IPS DF 6.9 (cell line): ENCODE results near the gene RNF7.

ENCODE experiments used
- DNase-seq: peaks from one replicate; pipeline ENCODE4 v3.0.0-alpha.2; 2013; ENCODE audit warnings: low read depth, low spot score
- H3K27ac ChIP-seq: one replicate; pipeline ENCODE4 v1.5.1; 2013; ENCODE audit warnings: low read length, control low read depth
- H3K27me3 ChIP-seq: 2 replicates; pipeline ENCODE4 v1.6.1; 2013; ENCODE audit warnings: mild to moderate bottlenecking, low read length; ENCODE audit not compliant: control insufficient read depth, insufficient read depth
- H3K36me3 ChIP-seq: 2 replicates; pipeline ENCODE4 v1.6.1; 2013; ENCODE audit warnings: low read length; ENCODE audit not compliant: control insufficient read depth, insufficient read depth
- H3K4me1 ChIP-seq: 2 replicates; pipeline ENCODE4 v1.6.1; 2013; ENCODE audit warnings: low read length; ENCODE audit not compliant: control insufficient read depth, insufficient read depth
- H3K4me3 ChIP-seq: 2 replicates; pipeline ENCODE4 v1.5.1; 2013; ENCODE audit warnings: mild to moderate bottlenecking, low read length
- H3K9me3 ChIP-seq: 2 replicates; pipeline ENCODE4 v1.6.1; 2013; ENCODE audit warnings: low read length, inconsistent platforms; ENCODE audit not compliant: control insufficient read depth, insufficient read depth
- WGBS: extraction: QIAGEN DNeasy Blood & Tissue Kit; methylation state at CpG from one replicate; pipeline ENCODE4 v1.1.7; 2013; ENCODE audit warnings: mixed read lengths, missing lambda C conversion rate; ENCODE audit not compliant: insufficient read length, insufficient coverage; 5-methylcytosine and 5-hydroxymethylcytosine counted together

The RNF7 gene

DNA sequence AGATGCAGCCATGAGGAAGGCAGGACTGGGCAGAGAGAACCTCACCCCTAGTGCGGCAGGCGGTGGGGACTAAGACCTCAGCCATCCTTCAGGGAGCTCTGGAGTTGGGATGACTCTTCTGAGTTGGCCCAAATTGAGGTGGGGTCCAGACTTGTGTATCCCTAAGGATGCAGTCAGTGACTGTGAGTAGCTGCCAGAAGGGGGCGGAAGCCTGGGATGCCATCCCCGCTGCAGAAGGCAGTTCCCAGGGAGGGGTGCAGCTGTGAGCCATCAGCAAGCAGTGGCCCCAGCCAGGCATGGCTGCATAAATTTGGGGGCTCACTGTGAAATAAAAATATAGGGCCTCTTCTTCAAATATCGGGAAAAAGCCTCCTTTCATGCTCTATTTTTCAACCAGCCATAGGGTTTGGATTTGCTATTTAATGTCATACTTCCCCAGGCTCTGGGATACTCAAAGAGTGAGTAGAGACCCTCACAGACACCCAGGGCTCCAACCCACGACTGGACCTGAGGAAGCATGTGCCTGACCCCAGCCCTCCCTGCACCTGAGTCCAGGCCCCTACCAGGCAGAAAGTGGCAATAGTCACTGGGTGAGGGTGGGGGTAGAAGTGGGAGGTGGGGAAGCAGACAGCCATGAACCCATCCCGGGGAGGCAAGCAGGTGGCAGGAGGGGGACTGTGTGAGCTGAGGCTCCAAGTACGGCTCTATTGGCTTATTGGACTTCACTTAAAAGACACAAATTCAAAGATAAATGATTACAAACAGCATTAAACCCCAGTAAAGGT lies 55.6 kb downstream of the RNF7 start:
- DNase-seq = peak; percentile 50
- WGBS = no CpG with 5 or more reads among the region's 8 CpGs
- Histone ChIP-seq H3K36me3 (no peaks in the 10 kb centered on the region), H3K27me3 (no peaks in the 10 kb centered on the region; the same call in 1 of the 2 replicates), H3K9me3 (no peaks in the 10 kb centered on the region), H3K4me1 (peaks cover 10% of the 10 kb centered on the region), H3K27ac (no peak overlapping the region), H3K4me3 (no peak overlapping the region)

DNA sequence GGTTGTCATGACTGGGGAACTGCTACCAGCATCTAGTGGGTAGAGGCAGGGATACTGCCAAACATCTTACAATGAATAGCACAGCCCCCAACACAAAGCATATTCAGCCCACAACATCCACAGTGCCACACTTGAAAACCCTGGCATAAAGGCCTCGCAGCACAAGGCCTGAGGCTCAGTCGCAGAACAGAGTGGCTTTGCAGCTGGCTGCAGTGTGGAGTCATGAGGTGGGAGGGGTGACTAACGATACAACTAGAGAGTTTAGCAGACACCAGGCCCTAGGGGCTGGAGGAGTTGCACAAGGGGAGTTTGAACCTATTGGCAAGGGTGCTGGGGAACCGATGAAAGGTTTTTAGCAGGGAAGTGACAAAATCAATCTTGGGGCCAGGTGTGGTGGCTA lies 57.2 kb downstream of the RNF7 start:
- no CpG with 5 or more reads among the region's 4 CpGs for WGBS
- Histone ChIP-seq H3K36me3 (no peaks in the 10 kb centered on the region), H3K4me1 (peaks cover 10% of the 10 kb centered on the region), H3K9me3 (no peaks in the 10 kb centered on the region), H3K27ac (no peak overlapping the region), H3K27me3 (no peaks in the 10 kb centered on the region; the same call in 1 of the 2 replicates), H3K4me3 (no peak overlapping the region)
- no peak for DNase-seq

DNA sequence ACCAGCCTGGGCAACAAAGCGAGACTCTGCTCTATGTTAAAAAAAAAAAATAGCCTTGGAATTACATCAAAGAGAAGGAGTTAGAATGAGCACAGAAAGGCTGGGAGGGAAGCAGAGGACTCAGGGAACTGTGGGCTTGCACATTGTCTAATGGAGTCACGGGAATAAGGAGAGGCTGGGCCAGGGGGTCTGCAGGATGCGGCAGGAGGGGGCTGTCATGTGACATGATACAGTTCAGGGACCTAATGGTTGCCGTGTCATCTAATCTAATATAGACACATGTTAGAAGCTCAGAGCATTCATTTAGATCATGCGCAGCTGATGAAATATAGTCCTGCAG lies 57.6 kb downstream of the RNF7 start:
- H3K9me3 ChIP-seq = no peaks in the 10 kb centered on the region
- H3K27ac ChIP-seq = no peak overlapping the region
- WGBS = no CpG with 5 or more reads among the region's 5 CpGs

DNA sequence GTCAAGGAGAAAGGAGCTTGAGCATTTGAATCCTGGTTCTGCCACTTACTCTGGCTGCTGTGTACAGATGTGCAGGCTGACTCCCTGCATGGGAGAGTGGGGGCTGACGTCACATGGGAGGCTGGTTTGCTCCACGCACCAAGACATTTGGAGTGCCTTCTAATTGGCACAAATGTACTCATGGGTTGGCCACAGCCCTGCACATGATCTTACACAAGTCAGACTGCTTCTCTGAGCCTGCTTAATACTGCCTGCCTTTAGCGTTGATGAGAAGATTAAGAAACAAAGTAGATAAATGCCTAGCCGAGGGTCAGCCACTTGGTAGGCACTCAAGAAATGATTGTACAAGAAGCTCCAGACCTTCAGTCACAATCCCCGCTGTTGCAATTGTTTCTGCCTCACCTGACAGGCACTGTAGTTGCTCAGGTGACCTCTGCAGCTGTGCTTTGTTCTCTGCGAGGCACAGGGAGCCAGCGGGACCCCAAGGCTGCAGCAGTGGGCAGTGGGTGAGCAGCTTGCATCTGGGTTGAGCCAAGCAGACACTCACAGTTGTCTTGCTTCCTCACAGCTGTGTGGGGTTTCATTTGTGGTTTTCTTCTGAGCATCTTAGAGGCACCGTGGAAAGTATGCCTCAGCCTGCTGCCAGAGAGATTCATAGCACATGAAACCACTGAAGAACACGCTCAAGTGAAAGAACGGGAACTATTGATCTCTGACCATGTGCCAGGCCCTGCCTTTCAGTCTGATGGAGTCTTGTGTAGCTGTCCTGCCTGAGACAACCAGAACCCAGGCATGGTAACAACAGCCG lies 58.2 kb downstream of the RNF7 start:
- Histone ChIP-seq H3K27ac (no peak overlapping the region), H3K9me3 (no peaks in the 10 kb centered on the region), H3K4me1 (peaks cover 10% of the 10 kb centered on the region), H3K36me3 (no peaks in the 10 kb centered on the region), H3K27me3 (no peaks in the 10 kb centered on the region; the same call in 1 of the 2 replicates), H3K4me3 (no peak overlapping the region)
- WGBS = no CpG with 5 or more reads among the region's 11 CpGs
- no peak for DNase-seq

More for the DNA sequence above, 57.6 kb downstream of the RNF7 start:
- no peak for DNase-seq
- H3K4me1 ChIP-seq = peaks cover 10% of the 10 kb centered on the region
- no peaks in the 10 kb centered on the region for H3K36me3 ChIP-seq
- no peaks in the 10 kb centered on the region; the same call in 1 of the 2 replicates for H3K27me3 ChIP-seq
- H3K4me3 ChIP-seq = no peak overlapping the region
